HepG2 (cell line): ENCODE results near the gene EDC3. TPM values are rescaled to one million over a fixed set of nuclear protein-coding genes. Genes with fewer than 3 reads are reported as not detected.
A peak's percentile ranks its signal among the peaks of the same experiment; 100 is the strongest.

ENCODE experiments used
- CSRNP1 ChIP-seq: sonication (generic); formaldehyde crosslinking; IDR thresholded peaks from 2 replicates; pipeline ENCODE4 v1.8.1; 2023; ENCODE audit warnings: mild to moderate bottlenecking, missing genetic modification reagents
- EZH2 ChIP-seq: conservative IDR thresholded peaks from 2 replicates; pipeline ENCODE4 v1.6.1; 2012; ENCODE audit warnings: mild to moderate bottlenecking, low read depth, low read length, moderate library complexity
- FOXA3 ChIP-seq: IDR thresholded peaks from 2 replicates; pipeline ENCODE4 v1.6.1; 2016; ENCODE audit warnings: missing genetic modification reagents, missing compliant biosample characterization
- FOXO1 ChIP-seq: sonication (generic); formaldehyde crosslinking; IDR thresholded peaks from 2 replicates; pipeline ENCODE4 v1.4.0; 2020; ENCODE audit warnings: missing genetic modification reagents
- GFI1 ChIP-seq: sonication (generic); formaldehyde crosslinking; IDR thresholded peaks from 2 replicates; pipeline ENCODE4 v1.5.0; 2020; ENCODE audit warnings: missing genetic modification reagents, mild to moderate bottlenecking, borderline replicate concordance
- IRF2 ChIP-seq: IDR thresholded peaks from 2 replicates; pipeline ENCODE4 v1.6.1; 2018; ENCODE audit warnings: missing genetic modification reagents, missing compliant biosample characterization
- ISL2 ChIP-seq: sonication (generic); formaldehyde crosslinking; IDR thresholded peaks from 2 replicates; pipeline ENCODE4 v1.5.0; 2020; ENCODE audit warnings: missing genetic modification reagents
- JARID2 ChIP-seq: sonication (generic); formaldehyde crosslinking; IDR thresholded peaks from 2 replicates; pipeline ENCODE4 v1.8.1; 2023; ENCODE audit warnings: missing genetic modification reagents, inconsistent platforms; ENCODE audit not compliant: insufficient replicate concordance
- MLX ChIP-seq: IDR thresholded peaks from 2 replicates; pipeline ENCODE4 v1.6.1; 2016
- MTF2 ChIP-seq: sonication (generic); formaldehyde crosslinking; IDR thresholded peaks from 2 replicates; pipeline ENCODE4 v1.5.0; 2020; ENCODE audit warnings: missing genetic modification reagents, borderline replicate concordance
- PHB2 ChIP-seq: fragments of 450-650 bp; IDR thresholded peaks from 2 replicates; pipeline ENCODE4 v1.6.1; 2018; ENCODE audit not compliant: partially characterized antibody
- PITX1 ChIP-seq: sonication (generic); formaldehyde crosslinking; IDR thresholded peaks from 2 replicates; pipeline ENCODE4 v1.5.1; 2020; ENCODE audit warnings: mild to moderate bottlenecking, missing genetic modification reagents
- RAD21 ChIP-seq: fragments of 450-650 bp; formaldehyde crosslinking; IDR thresholded peaks from 2 replicates; pipeline ENCODE4 v1.5.0; 2020; ENCODE audit warnings: mild to moderate bottlenecking
- SOX6 ChIP-seq, 2 experiments: fragments of 450-650 bp in 1 of 2; sonication (generic) in 1 of 2; formaldehyde crosslinking in 1 of 2; IDR thresholded peaks; 2 replicates each; pipeline versions ENCODE4 v1.4.0 to v1.6.1; 2017 to 2020; ENCODE audit warnings: antibody characterized with exemption in 1 of 2, mild to moderate bottlenecking in 1 of 2, missing genetic modification reagents in 1 of 2
- THAP7 ChIP-seq: sonication (generic); formaldehyde crosslinking; IDR thresholded peaks from 2 replicates; pipeline ENCODE4 v1.8.1; 2023; ENCODE audit warnings: mild to moderate bottlenecking, missing genetic modification reagents
- ZBTB2 ChIP-seq: sonication (generic); formaldehyde crosslinking; IDR thresholded peaks from 2 replicates; pipeline ENCODE4 v1.8.0; 2022; ENCODE audit warnings: low read depth, missing genetic modification reagents
- ZNF121 ChIP-seq: sonication (generic); formaldehyde crosslinking; IDR thresholded peaks from 2 replicates; pipeline ENCODE4 v1.5.0; 2020; ENCODE audit warnings: mild to moderate bottlenecking, missing genetic modification reagents
- ZNF136 ChIP-seq: sonication (generic); formaldehyde crosslinking; IDR thresholded peaks from 2 replicates; pipeline ENCODE4 v1.8.1; 2022; ENCODE audit warnings: low read depth, mild to moderate bottlenecking, moderate library complexity, missing genetic modification reagents
- ZNF142 ChIP-seq: sonication (generic); formaldehyde crosslinking; IDR thresholded peaks from 2 replicates; pipeline ENCODE4 v1.4.0; 2020; ENCODE audit warnings: missing genetic modification reagents
- ZNF644 ChIP-seq: IDR thresholded peaks from 2 replicates; pipeline ENCODE4 v1.6.1; 2016; ENCODE audit warnings: low read depth
- polyA plus RNA-seq, 8 experiments: library from polyadenylated mRNA; depleted of rRNA in 3 of 8; stranded (reverse) in 7 of 8; unstranded in 1 of 8; fragments of >200 nt; fragmentation: Illumina TruSeq in 4 of 8; extraction: Trizol in 4 of 8; gene quantifications; 2 replicates each; pipeline versions ENCODE4 v1.2.1 to v1.2.3, GENCODE V29; 2011 to 2016; ENCODE audit warnings: low read depth in 4 of 8, missing spikeins in 1 of 8, mixed read lengths in 1 of 8; ENCODE audit not compliant: insufficient read depth in 1 of 8
- total RNA-seq, 5 experiments: library from RNA; depleted of rRNA; stranded (reverse); fragments of >200 nt; fragmentation: Illumina TruSeq; extraction: Trizol; gene quantifications; 2 replicates each; pipeline ENCODE4 v1.2.3, GENCODE V29; 2016; ENCODE audit warnings: low read depth in 1 of 5

The EDC3 gene
- total and polyA plus RNA-seq, 2 of the 13 experiments (the other 11 are each of a cell fraction or from before 2014, with no cell fraction given), result 17.4 to 32.0 TPM

- no peak for TF ChIP-seq PHB2
- peak; percentile 78; the same call in 1 of the 2 replicates for TF ChIP-seq GFI1 (CRISPR knock-in tag)
- TF ChIP-seq ISL2 (CRISPR knock-in tag), result no peak; the same call in 1 of the 2 replicates
- peak; percentile 70; the same call in 1 of the 2 replicates for TF ChIP-seq IRF2 (CRISPR knock-in tag)
- peak; percentile 73 for TF ChIP-seq ZNF644
- TF ChIP-seq THAP7, result no peak
- TF ChIP-seq CSRNP1, result no peak
- TF ChIP-seq EZH2, result no peak
- peak; percentile 86 for TF ChIP-seq MLX
- TF ChIP-seq ZNF136 (CRISPR knock-in tag), result no peak
- no peak for TF ChIP-seq SOX6 (IDR thresholded peaks at IDR 0.05)
- TF ChIP-seq SOX6 (CRISPR knock-in tag; IDR thresholded peaks at IDR 0.05), result peak; percentile 94
- TF ChIP-seq ZNF142 (CRISPR knock-in tag), result no peak
- TF ChIP-seq FOXA3, result peak; percentile 83
- peak; percentile 40; the same call in 1 of the 2 replicates for TF ChIP-seq ZNF121 (CRISPR knock-in tag)
- peak; percentile 22; the same call in 1 of the 2 replicates for TF ChIP-seq RAD21 (CRISPR knock-in tag)
- TF ChIP-seq PITX1, result peak; percentile 93
- TF ChIP-seq FOXO1 (CRISPR knock-in tag), result peak; percentile 94; the same call in 1 of the 2 replicates
- TF ChIP-seq JARID2 (CRISPR knock-in tag), result no peak
- TF ChIP-seq ZBTB2 (CRISPR knock-in tag), result no peak
- no peak for TF ChIP-seq MTF2 (CRISPR knock-in tag)
Observed at GRCh38 chr15:74730619-74731316, 34.9 kb upstream of the EDC3 start (continued).
